ENCODE measurements around the gene ZNF423.

DNA sequence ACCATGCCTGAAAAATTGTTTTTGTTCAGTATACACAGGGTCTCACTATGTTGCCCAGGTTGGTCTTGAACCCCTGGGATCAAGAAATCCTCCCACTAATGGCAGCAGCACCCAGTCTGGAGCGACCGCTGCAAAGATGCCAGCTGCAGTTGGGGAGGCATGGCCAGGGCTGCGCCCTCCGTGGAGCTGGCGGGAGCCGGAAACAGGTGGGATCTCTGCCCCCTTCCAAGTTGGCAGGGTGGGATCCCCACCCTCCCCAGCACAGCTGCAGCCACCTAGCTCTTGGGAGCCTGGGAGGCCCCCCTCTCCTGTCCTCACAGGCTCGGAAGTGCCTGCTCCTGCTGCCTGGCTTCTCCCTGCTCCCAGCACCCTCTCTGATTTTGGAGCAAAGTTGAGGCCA, 176.8 kb downstream of the ZNF423 start:
- TF ChIP-seq, protein P1, sequence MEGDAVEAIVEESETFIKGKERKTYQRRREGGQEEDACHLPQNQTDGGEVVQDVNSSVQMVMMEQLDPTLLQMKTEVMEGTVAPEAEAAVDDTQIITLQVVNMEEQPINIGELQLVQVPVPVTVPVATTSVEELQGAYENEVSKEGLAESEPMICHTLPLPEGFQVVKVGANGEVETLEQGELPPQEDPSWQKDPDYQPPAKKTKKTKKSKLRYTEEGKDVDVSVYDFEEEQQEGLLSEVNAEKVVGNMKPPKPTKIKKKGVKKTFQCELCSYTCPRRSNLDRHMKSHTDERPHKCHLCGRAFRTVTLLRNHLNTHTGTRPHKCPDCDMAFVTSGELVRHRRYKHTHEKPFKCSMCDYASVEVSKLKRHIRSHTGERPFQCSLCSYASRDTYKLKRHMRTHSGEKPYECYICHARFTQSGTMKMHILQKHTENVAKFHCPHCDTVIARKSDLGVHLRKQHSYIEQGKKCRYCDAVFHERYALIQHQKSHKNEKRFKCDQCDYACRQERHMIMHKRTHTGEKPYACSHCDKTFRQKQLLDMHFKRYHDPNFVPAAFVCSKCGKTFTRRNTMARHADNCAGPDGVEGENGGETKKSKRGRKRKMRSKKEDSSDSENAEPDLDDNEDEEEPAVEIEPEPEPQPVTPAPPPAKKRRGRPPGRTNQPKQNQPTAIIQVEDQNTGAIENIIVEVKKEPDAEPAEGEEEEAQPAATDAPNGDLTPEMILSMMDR (IDR thresholded peaks at IDR 0.05; ENCODE audit: low read depth, low read length, poor library complexity, severe bottlenecking) = no peak
- TF ChIP-seq EZH2phosphoT487 (IDR thresholded peaks at IDR 0.05; ENCODE audit: borderline replicate concordance, low read length) = no peak

Data from DOHH2 (cell line).